ENCODE data around the gene MYH6.

- TF ChIP-seq CTCF (conservative IDR thresholded peaks at IDR 0.05 in 1 of 2, IDR thresholded peaks at IDR 0.05 in 1 of 2; ENCODE audit: extremely low read depth in 1 of 2, insufficient read depth in 1 of 2, low read depth in 1 of 2, low read length in 2 of 2) (no peak), EZH2 (IDR thresholded peaks at IDR 0.05; ENCODE audit: borderline replicate concordance, low read length) (no peak)
Observed at GRCh38 chr14:23423657-23424056, 15.6 kb upstream of the MYH6 start.
